ENCODE results near the gene CRACDL.
"Not testable (repeated sequence)": the region's sequence is repeated elsewhere in the genome, so short reads cannot be mapped to it uniquely, and the experiment has no call there.

The CRACDL gene

GRCh38 chr2:98772536-98772935 is 163.5 kb downstream of the CRACDL start:
- no peak for DNase-seq

GRCh38 chr2:98771721-98772524 is 164.1 kb downstream of the CRACDL start:
- DNase-seq, result no peak

GRCh38 chr2:98771264-98771663 is 164.8 kb downstream of the CRACDL start:
- no peak for DNase-seq

GRCh38 chr2:98769784-98770183 is 166.2 kb downstream of the CRACDL start:
- peak; percentile 13 to 51 for DNase-seq

- no peak for DNase-seq
Observed at GRCh38 chr2:98769114-98769476, 166.9 kb downstream of the CRACDL start.

GRCh38 chr2:98768384-98769113 is 167.5 kb downstream of the CRACDL start:
- peak in 1 of 2 experiments; percentile 27 for DNase-seq

- DNase-seq, result no peak
Observed at GRCh38 chr2:98764499-98764898, 171.5 kb downstream of the CRACDL start.

- no peak for DNase-seq
Observed at GRCh38 chr2:98763209-98763951, 172.6 kb downstream of the CRACDL start.

- DNase-seq, result no peak
Observed at GRCh38 chr2:98761909-98762308, 174.1 kb downstream of the CRACDL start.

GRCh38 chr2:98761267-98761781 is 174.7 kb downstream of the CRACDL start:
- no peak for DNase-seq

- DNase-seq, result no peak
Observed at GRCh38 chr2:98759827-98760625, 176.0 kb downstream of the CRACDL start.

- DNase-seq, result no peak
Observed at GRCh38 chr2:98759338-98759737, 176.7 kb downstream of the CRACDL start.

- DNase-seq, result no peak
Observed at GRCh38 chr2:98757904-98758421, 178.1 kb downstream of the CRACDL start.

GRCh38 chr2:98753801-98754200 is 182.2 kb downstream of the CRACDL start:
- DNase-seq, result no peak

- not testable (repeated sequence) for DNase-seq
Observed at GRCh38 chr2:98752711-98753110, 183.3 kb downstream of the CRACDL start.

GRCh38 chr2:98751748-98752147 is 184.3 kb downstream of the CRACDL start:
- DNase-seq, result no peak

GRCh38 chr2:98750593-98751282 is 185.3 kb downstream of the CRACDL start:
- no peak for DNase-seq

GRCh38 chr2:98749066-98749450 is 187.0 kb downstream of the CRACDL start:
- no peak for DNase-seq

GRCh38 chr2:98748292-98749065 is 187.5 kb downstream of the CRACDL start:
- no peak for DNase-seq

- no peak for DNase-seq
Observed at GRCh38 chr2:98747888-98748287, 188.1 kb downstream of the CRACDL start.

GRCh38 chr2:98746426-98746825 is 189.6 kb downstream of the CRACDL start:
- no peak for DNase-seq
